HL-60 (cell line): ENCODE measurements around the gene PTPN3.

Experiments used
- DNase-seq, 2 experiments: peaks; one replicate each; pipeline ENCODE4 v3.0.0-alpha.2; 2010 to 2020; ENCODE audit warnings: low read depth in 1 of 2, low spot score in 1 of 2
- H3K27ac ChIP-seq: fragments of 250-450 bp; sonication (Bioruptor Pico); replicated peaks from 2 replicates; pipeline ENCODE4 v1.5.1; 2020; ENCODE audit warnings: mild to moderate bottlenecking, moderate library complexity
- H3K27me3 ChIP-seq: fragments of 250-450 bp; sonication (Bioruptor Pico); 2 replicates; pipeline ENCODE4 v1.5.1; 2021; ENCODE audit warnings: mild to moderate bottlenecking, moderate library complexity; ENCODE audit not compliant: insufficient read depth, poor library complexity, severe bottlenecking
- H3K4me3 ChIP-seq: replicated peaks from 2 replicates; pipeline ENCODE4 v1.5.1; 2011; ENCODE audit warnings: mild to moderate bottlenecking, control low read depth, low read length; ENCODE audit not compliant: insufficient read depth
- CTCF ChIP-seq: IDR thresholded peaks from one replicate; pipeline ENCODE4 v1.5.1; 2011; ENCODE audit warnings: low read length, control low read depth, inconsistent platforms; ENCODE audit not compliant: insufficient read depth
- GABPA ChIP-seq: IDR thresholded peaks from 2 replicates; pipeline ENCODE4 v1.6.1; 2012; ENCODE audit warnings: low read depth
- POLR2AphosphoS5 ChIP-seq: IDR thresholded peaks from 2 replicates; pipeline ENCODE4 v1.6.1; 2012; ENCODE audit warnings: low read depth
- SPI1 ChIP-seq: IDR thresholded peaks from 2 replicates; pipeline ENCODE4 v1.6.1; 2012; ENCODE audit warnings: low read depth, mild to moderate bottlenecking, borderline replicate concordance
- TF ChIP-seq, protein P1 (sequence below): IDR thresholded peaks from 2 replicates; pipeline ENCODE4 v1.6.1; 2012; ENCODE audit warnings: low read depth; ENCODE audit not compliant: insufficient replicate concordance

Gene PTPN3

GRCh38 chr9:109372246-109372645 lies 125.9 kb downstream of the PTPN3 start:
- no peaks in the 10 kb centered on the region for H3K27me3 ChIP-seq
- no peak for DNase-seq
- no peak overlapping the region for H3K27ac ChIP-seq
- H3K4me3 ChIP-seq: no peak overlapping the region
- TF ChIP-seq POLR2AphosphoS5: no peak
- no peak for TF ChIP-seq SPI1
- no peak for TF ChIP-seq CTCF
- TF ChIP-seq, protein P1, sequence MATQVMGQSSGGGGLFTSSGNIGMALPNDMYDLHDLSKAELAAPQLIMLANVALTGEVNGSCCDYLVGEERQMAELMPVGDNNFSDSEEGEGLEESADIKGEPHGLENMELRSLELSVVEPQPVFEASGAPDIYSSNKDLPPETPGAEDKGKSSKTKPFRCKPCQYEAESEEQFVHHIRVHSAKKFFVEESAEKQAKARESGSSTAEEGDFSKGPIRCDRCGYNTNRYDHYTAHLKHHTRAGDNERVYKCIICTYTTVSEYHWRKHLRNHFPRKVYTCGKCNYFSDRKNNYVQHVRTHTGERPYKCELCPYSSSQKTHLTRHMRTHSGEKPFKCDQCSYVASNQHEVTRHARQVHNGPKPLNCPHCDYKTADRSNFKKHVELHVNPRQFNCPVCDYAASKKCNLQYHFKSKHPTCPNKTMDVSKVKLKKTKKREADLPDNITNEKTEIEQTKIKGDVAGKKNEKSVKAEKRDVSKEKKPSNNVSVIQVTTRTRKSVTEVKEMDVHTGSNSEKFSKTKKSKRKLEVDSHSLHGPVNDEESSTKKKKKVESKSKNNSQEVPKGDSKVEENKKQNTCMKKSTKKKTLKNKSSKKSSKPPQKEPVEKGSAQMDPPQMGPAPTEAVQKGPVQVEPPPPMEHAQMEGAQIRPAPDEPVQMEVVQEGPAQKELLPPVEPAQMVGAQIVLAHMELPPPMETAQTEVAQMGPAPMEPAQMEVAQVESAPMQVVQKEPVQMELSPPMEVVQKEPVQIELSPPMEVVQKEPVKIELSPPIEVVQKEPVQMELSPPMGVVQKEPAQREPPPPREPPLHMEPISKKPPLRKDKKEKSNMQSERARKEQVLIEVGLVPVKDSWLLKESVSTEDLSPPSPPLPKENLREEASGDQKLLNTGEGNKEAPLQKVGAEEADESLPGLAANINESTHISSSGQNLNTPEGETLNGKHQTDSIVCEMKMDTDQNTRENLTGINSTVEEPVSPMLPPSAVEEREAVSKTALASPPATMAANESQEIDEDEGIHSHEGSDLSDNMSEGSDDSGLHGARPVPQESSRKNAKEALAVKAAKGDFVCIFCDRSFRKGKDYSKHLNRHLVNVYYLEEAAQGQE: no peak
- no peak for TF ChIP-seq GABPA

GRCh38 chr9:109371374-109371773 lies 126.7 kb downstream of the PTPN3 start:
- no peak for DNase-seq
- H3K27me3 ChIP-seq: no peaks in the 10 kb centered on the region
- H3K4me3 ChIP-seq: no peak overlapping the region
- H3K27ac ChIP-seq: no peak overlapping the region
- TF ChIP-seq SPI1 (no peak), GABPA (no peak), CTCF (no peak), POLR2AphosphoS5 (no peak)
- TF ChIP-seq, protein P1: no peak

DNA sequence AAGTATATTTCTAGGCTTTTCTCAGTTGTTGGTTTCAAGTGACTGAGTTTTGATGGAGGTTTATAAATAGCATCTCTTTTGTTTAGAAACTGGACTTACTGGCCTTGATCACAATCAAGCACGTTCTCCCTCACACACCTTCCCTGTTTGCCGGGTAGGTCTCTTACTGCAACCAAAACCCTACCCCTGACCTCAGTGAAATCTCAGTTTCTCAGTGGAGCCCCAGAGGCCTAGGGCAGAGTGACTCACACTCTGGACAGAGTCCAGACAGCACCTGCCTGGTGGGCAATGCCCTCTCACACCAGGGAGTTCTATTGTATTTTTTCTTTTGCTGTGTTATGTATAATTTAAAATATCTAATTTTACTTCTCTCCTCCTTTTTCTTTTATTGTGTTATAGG lies 128.8 kb downstream of the PTPN3 start:
- TF ChIP-seq, protein P1: no peak
- TF ChIP-seq POLR2AphosphoS5 (no peak), SPI1 (no peak), GABPA (no peak), CTCF (no peak)
- DNase-seq: no peak
- no peak overlapping the region for H3K27ac ChIP-seq
- no peak overlapping the region for H3K4me3 ChIP-seq
- H3K27me3 ChIP-seq: no peaks in the 10 kb centered on the region
